ENCODE measurements around the gene HLA-DRB5. TPM values are rescaled to one million over a fixed set of nuclear protein-coding genes. Genes with fewer than 3 reads are reported as not detected.
"Not testable (repeated sequence)": the region's sequence is repeated elsewhere in the genome, so short reads cannot be mapped to it uniquely, and the experiment has no call there.

HLA-DRB5 gene
- total RNA-seq, 1 experiment from 2014 or later, result not detected

- H3K9me3 ChIP-seq, result no peaks in the 10 kb centered on the region
- H3K36me3 ChIP-seq, result no peaks in the 10 kb centered on the region
- DNase-seq, result no peak
Observed at GRCh38 chr6:32522302-32523047, 7.6 kb downstream of the HLA-DRB5 start.

DNA sequence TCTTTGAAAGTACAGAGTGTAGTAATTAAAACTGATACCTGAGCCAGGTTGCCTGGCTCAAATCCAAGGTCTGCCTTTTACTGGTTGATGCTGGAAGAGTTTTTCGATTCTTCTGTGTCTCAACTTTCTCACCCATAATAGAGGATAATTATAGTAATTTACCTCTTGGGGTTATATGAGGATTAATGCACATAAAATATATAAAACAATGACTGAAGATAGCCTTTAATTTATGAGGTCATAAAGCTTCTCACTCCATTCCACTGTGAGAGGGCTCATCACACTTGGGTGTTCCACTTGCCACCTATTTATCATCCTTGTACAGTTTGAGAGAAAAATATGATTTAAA, 10.2 kb downstream of the HLA-DRB5 start:
- Histone ChIP-seq H3K27me3 (no peaks in the 10 kb centered on the region), H3K4me3 (no peak overlapping the region), H3K36me3 (no peaks in the 10 kb centered on the region), H3K9me3 (no peaks in the 10 kb centered on the region)
- DNase-seq, result no peak

More at GRCh38 chr6:32522302-32523047, 7.6 kb downstream of the HLA-DRB5 start:
- no peaks in the 10 kb centered on the region for H3K27me3 ChIP-seq
- H3K4me3 ChIP-seq, result no peak overlapping the region

- no peaks in the 10 kb centered on the region for H3K36me3 ChIP-seq
- no peaks in the 10 kb centered on the region for H3K27me3 ChIP-seq
- H3K9me3 ChIP-seq, result no peaks in the 10 kb centered on the region
- DNase-seq, result no peak
- H3K4me3 ChIP-seq, result no peak overlapping the region
Observed at GRCh38 chr6:32519118-32519909, 10.8 kb downstream of the HLA-DRB5 start.

DNA sequence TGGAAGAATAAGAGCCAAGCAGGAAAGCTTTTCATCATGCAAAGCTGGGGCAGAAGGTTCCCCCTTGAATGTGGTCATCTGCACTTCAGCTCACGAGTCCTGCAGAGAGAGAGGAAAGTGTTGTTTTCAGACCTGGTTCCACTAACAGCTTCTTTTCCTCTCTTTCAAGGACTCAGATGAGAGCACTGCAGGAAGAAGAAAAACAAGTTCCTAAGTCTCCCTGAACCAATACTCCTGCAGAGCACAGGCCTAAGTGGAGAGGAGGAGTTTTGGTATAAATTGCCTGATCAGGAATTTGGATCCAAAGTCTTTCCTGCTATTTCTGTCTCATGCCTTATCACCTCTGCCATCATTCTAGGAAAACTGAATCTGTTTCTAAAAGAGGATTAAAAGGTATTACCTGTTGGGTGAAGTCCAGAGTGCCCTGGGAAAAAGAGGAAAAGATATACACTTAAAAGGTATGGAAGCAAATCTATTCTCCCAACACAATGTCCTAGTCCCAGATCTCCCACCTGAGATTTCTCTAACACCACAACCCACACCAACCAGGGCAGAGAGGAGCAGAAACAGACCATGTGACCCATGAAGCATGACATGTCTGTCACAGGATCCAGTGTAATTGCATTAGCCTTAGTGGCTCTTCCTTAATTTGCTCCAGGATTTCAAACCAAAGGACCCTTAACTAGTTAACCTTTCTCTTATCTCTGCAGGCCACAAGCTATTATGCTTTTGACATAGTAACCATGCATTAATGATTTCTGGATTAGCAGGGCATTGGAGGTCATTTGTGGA, 12.2 kb downstream of the HLA-DRB5 start:
- no peaks in the 10 kb centered on the region for H3K27me3 ChIP-seq
- no peak for DNase-seq
- H3K4me3 ChIP-seq, result no peak overlapping the region
- no peaks in the 10 kb centered on the region for H3K36me3 ChIP-seq
- H3K9me3 ChIP-seq, result no peaks in the 10 kb centered on the region

GRCh38 chr6:32501016-32501415, 29.1 kb downstream of the HLA-DRB5 start:
- no peaks in the 10 kb centered on the region for H3K9me3 ChIP-seq
- DNase-seq, result no peak
- H3K36me3 ChIP-seq, result no peaks in the 10 kb centered on the region
- no peaks in the 10 kb centered on the region for H3K27me3 ChIP-seq
- no peak overlapping the region for H3K4me3 ChIP-seq

GRCh38 chr6:32492351-32492750, 37.7 kb downstream of the HLA-DRB5 start:
- DNase-seq, result no peak
- no peaks in the 10 kb centered on the region for H3K27me3 ChIP-seq
- no peaks in the 10 kb centered on the region for H3K9me3 ChIP-seq
- no peaks in the 10 kb centered on the region for H3K36me3 ChIP-seq
- no peak overlapping the region for H3K4me3 ChIP-seq

GRCh38 chr6:32491700-32492099, 38.4 kb downstream of the HLA-DRB5 start:
- Histone ChIP-seq H3K36me3 (no peaks in the 10 kb centered on the region), H3K4me3 (no peak overlapping the region), H3K27me3 (no peaks in the 10 kb centered on the region), H3K9me3 (no peaks in the 10 kb centered on the region)
- no peak for DNase-seq

- DNase-seq, result no peak
- Histone ChIP-seq H3K9me3 (no peaks in the 10 kb centered on the region), H3K27me3 (no peaks in the 10 kb centered on the region), H3K36me3 (no peaks in the 10 kb centered on the region), H3K4me3 (no peak overlapping the region)
Observed at GRCh38 chr6:32488083-32488482, 42.0 kb downstream of the HLA-DRB5 start.

DNA sequence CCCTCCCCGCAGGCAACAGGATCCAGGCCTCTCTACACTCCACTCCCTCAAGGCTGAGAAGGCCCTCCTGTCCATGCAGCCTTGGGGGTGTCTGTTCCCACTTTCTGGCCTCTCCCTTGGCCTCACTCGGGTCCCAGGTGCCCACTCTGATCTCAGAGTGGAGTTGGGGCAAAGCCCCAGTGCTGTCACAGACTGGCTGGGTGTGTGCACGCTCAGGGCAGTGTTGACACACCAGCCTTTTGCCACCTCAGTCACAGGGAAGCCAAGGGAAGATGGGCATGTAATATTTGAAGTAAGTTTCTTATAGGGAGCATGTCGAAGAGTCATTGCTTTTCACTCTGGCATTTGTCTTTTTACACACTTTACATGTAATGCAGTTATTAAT, 45.5 kb downstream of the HLA-DRB5 start:
- H3K9me3 ChIP-seq, result no peaks in the 10 kb centered on the region
- no peaks in the 10 kb centered on the region for H3K27me3 ChIP-seq
- no peaks in the 10 kb centered on the region for H3K36me3 ChIP-seq
- no peak overlapping the region for H3K4me3 ChIP-seq
- DNase-seq, result no peak

GRCh38 chr6:32483968-32484613, 46.0 kb downstream of the HLA-DRB5 start:
- H3K4me3 ChIP-seq, result no peak overlapping the region
- DNase-seq, result no peak

DNA sequence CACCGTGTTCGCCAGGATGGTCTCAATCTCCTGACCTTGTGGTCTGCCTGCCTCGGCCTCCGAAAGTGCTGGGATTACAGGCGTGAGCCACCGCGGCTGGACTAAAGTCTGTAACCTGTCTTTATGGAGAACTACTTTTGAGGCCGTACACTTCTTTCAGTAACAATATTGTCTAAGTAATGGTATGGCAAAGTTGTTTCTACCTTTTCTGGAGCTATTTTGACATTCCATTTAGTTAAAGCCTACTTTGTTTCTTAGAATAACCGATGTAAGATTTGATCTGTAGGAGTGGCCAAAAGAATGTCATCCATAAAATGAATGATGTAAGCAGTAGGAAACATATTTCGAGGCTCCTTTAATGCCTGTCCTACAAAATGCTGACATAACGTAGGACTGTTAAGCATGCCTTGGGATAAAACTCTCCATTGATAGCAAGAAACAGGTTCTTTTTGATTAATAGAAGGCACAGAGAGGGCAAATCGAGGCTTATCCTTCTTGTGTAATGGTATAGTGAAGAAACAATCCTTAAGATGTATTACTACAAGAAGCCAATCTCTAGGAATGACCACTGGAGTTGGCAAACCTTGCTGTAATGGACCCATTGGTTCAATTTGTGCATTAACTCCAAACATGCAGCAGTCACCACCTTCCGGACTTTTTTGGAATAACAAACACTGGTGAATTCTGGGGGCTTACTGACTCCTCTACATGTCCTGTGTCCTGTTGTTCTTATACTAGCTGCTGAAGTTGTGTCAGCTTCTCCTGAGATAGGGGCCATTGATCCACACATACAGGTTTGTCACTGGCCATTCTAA, 54.5 kb downstream of the HLA-DRB5 start:
- Histone ChIP-seq H3K36me3 (no peaks in the 10 kb centered on the region), H3K27me3 (no peaks in the 10 kb centered on the region), H3K9me3 (no peaks in the 10 kb centered on the region), H3K4me3 (no peak overlapping the region)
- no peak for DNase-seq

More at GRCh38 chr6:32483968-32484613, 46.0 kb downstream of the HLA-DRB5 start:
- no peaks in the 10 kb centered on the region for H3K36me3 ChIP-seq
- H3K9me3 ChIP-seq, result no peaks in the 10 kb centered on the region
- H3K27me3 ChIP-seq, result no peaks in the 10 kb centered on the region

DNA sequence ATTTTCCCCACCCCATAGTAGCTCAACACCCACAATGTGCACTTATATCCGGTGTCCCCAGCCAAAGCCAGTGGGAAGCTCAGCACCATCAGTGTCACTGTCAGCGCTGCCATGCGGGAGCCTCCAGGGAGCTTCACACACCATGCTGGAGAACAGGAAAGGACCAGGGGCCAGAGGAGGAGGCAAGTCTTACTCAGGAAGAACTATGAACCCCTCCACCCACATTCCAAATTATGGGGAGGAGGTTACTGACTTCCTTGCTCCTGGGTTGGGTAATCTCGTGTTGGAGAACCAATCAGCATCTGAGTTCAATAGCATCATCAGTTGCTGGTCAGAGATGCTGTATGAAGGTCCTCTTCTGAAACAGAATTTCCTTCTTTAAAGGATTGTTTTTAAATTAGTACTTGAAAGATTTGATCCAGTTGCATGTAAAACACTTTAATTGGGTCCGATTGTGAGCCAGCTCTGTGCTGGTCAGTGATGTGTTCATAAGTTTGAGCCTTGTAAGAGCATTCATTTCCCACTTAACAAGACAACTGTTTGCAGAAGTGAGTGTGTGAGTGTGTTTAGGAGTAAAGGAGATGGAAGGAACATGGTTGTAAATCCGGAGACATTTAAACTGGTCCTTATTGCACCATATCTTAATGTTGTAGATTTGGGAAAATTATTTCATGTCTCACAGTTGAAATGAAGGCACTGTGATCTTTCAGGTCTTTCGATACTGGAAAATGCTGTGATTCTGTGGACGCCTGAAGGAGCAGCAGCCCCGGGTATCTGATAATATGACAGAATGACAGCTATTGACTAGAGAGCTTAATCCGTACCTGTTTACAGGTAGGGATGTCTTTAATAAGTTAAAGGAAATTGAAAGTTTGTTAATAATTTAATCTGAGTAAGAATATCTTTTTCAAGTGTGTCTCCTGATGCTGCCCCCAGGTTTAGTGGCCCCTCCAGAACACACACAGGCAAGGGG, 56.4 kb downstream of the HLA-DRB5 start:
- not testable (repeated sequence) for DNase-seq, H3K4me3 ChIP-seq, H3K9me3 ChIP-seq, H3K36me3 ChIP-seq, H3K27me3 ChIP-seq

- DNase-seq, result no peak
- Histone ChIP-seq H3K9me3 (no peaks in the 10 kb centered on the region), H3K36me3 (no peaks in the 10 kb centered on the region), H3K27me3 (no peaks in the 10 kb centered on the region), H3K4me3 (no peak overlapping the region)
Observed at GRCh38 chr6:32472781-32473375, 57.2 kb downstream of the HLA-DRB5 start.

GRCh38 chr6:32467743-32468503, 62.2 kb downstream of the HLA-DRB5 start:
- H3K36me3 ChIP-seq, H3K27me3 ChIP-seq, H3K4me3 ChIP-seq, H3K9me3 ChIP-seq, DNase-seq: not testable (repeated sequence)

Data from MG63 (cell line).